IMR-90 (cell line): Measurements from ENCODE around the gene USPL1. TPM values are rescaled to one million over a fixed set of nuclear protein-coding genes. Genes with fewer than 3 reads are reported as not detected.
A peak's percentile ranks its signal among the peaks of the same experiment; 100 is the strongest.

Experiments used
- ATAC-seq: fragments of 200-7000 bp; cut with Tn5 transposase; 2 replicates; pipeline ENCODE4 v1.9.1; 2020; ENCODE audit warnings: low read depth, mild to moderate bottlenecking, moderate library complexity
- BruUV-seq: library from RNA; stranded (reverse); fragments of 400-500 nt; replicated peaks from 2 replicates; lab custom pipeline; 2021; lab: Mats Ljungman, UMichigan
- CTCF ChIA-PET: fragments of 300-600 bp; formaldehyde crosslinking; extraction: SDS; loops from one replicate; lab custom pipeline; 2021; ENCODE audit warnings: antibody characterized with exemption; lab: Yijun Ruan, JAX
- POLR2A ChIA-PET: fragments of 300-600 bp; sonication (Branson Sonifier 250); formaldehyde crosslinking; loops from one replicate; lab custom pipeline; 2022; ENCODE audit warnings: antibody characterized with exemption; ENCODE audit not compliant: unreplicated experiment; lab: Charles Lee
- DNase-seq: peaks from one replicate; pipeline ENCODE4 v3.0.0; 2013
- H2AFZ ChIP-seq: replicated peaks from 2 replicates; pipeline ENCODE3; 2013; ENCODE audit warnings: low read length, mild to moderate bottlenecking; ENCODE audit not compliant: poor library complexity
- H2AK5ac ChIP-seq: 2 replicates; pipeline ENCODE4 v1.6.1; 2013; ENCODE audit warnings: low read depth, low read length, inconsistent platforms
- H2AK9ac ChIP-seq: replicated peaks from 2 replicates; pipeline ENCODE3; 2013; ENCODE audit warnings: mild to moderate bottlenecking, low read depth, low read length, moderate library complexity; ENCODE audit not compliant: poor library complexity
- H2BK120ac ChIP-seq: 2 replicates; pipeline ENCODE4 v1.6.1; 2013; ENCODE audit warnings: low read depth, low read length, inconsistent platforms
- H2BK15ac ChIP-seq: 3 replicates; pipeline ENCODE4 v1.6.1; 2013; ENCODE audit warnings: low read depth, low read length, inconsistent platforms
- H2BK20ac ChIP-seq: 2 replicates; pipeline ENCODE4 v1.6.1; 2013; ENCODE audit warnings: low read depth, mild to moderate bottlenecking, inconsistent platforms, low read length, moderate library complexity
- H2BK5ac ChIP-seq: 2 replicates; pipeline ENCODE4 v1.6.1; 2013; ENCODE audit warnings: mild to moderate bottlenecking, low read depth, low read length, inconsistent platforms; ENCODE audit not compliant: poor library complexity, severe bottlenecking
- H3K14ac ChIP-seq: replicated peaks from 2 replicates; pipeline ENCODE4 v1.6.1; 2013; ENCODE audit warnings: low read depth, low read length, inconsistent platforms
- H3K18ac ChIP-seq: 2 replicates; pipeline ENCODE4 v1.6.1; 2013; ENCODE audit warnings: low read depth, low read length, control low read depth
- H3K23ac ChIP-seq: 2 replicates; pipeline ENCODE4 v1.6.1; 2013; ENCODE audit warnings: low read depth, low read length, inconsistent platforms
- H3K27ac ChIP-seq: 2 replicates; pipeline ENCODE4 v1.5.1; 2013; ENCODE audit warnings: mild to moderate bottlenecking, control low read depth, low read length; ENCODE audit not compliant: insufficient read depth
- H3K27me3 ChIP-seq: 2 replicates; pipeline ENCODE4 v1.6.1; 2013; ENCODE audit warnings: low read length; ENCODE audit not compliant: control insufficient read depth, insufficient read depth
- H3K36me3 ChIP-seq: 2 replicates; pipeline ENCODE4 v1.6.1; 2013; ENCODE audit warnings: low read length, mixed read lengths; ENCODE audit not compliant: control insufficient read depth, insufficient read depth
- H3K4ac ChIP-seq: 2 replicates; pipeline ENCODE4 v1.6.1; 2013; ENCODE audit warnings: low read depth, low read length, inconsistent platforms
- H3K4me1 ChIP-seq: 2 replicates; pipeline ENCODE4 v1.6.1; 2013; ENCODE audit warnings: low read length, mixed read lengths; ENCODE audit not compliant: control insufficient read depth, insufficient read depth
- H3K4me2 ChIP-seq: 2 replicates; pipeline ENCODE4 v1.6.1; 2013; ENCODE audit warnings: low read depth, mild to moderate bottlenecking, control low read depth, low read length, moderate library complexity
- H3K4me3 ChIP-seq: 2 replicates; pipeline ENCODE4 v1.5.1; 2013; ENCODE audit warnings: low read depth, mild to moderate bottlenecking, control low read depth, low read length, moderate library complexity; ENCODE audit not compliant: insufficient read depth
- H3K56ac ChIP-seq: 2 replicates; pipeline ENCODE4 v1.6.1; 2013; ENCODE audit warnings: low read length, inconsistent platforms; ENCODE audit not compliant: insufficient read depth; ENCODE audit errors: extremely low read depth
- H3K79me1 ChIP-seq, 2 experiments: 2 replicates each; pipeline ENCODE4 v1.6.1; 2013; ENCODE audit warnings: low read length in 2 of 2, inconsistent platforms in 1 of 2, low read depth in 1 of 2
- H3K9ac ChIP-seq: 2 replicates; pipeline ENCODE4 v1.6.1; 2013; ENCODE audit warnings: low read depth, low read length, control low read depth
- H3K9me1 ChIP-seq: 2 replicates; pipeline ENCODE4 v1.6.1; 2013; ENCODE audit warnings: low read length, inconsistent platforms; ENCODE audit not compliant: insufficient read depth
- H3K9me3 ChIP-seq: 2 replicates; pipeline ENCODE4 v1.6.1; 2013; ENCODE audit warnings: low read length; ENCODE audit not compliant: control insufficient read depth, insufficient read depth
- H4K20me1 ChIP-seq: 2 replicates; pipeline ENCODE4 v1.6.1; 2013; ENCODE audit warnings: low read length, inconsistent platforms; ENCODE audit not compliant: insufficient read depth
- H4K5ac ChIP-seq: 2 replicates; pipeline ENCODE4 v1.6.1; 2013; ENCODE audit warnings: mild to moderate bottlenecking, low read depth, low read length, control low read depth
- H4K8ac ChIP-seq, 2 experiments: 2 replicates each; pipeline ENCODE4 v1.6.1; 2013; ENCODE audit warnings: low read depth in 2 of 2, low read length in 2 of 2, control low read depth in 1 of 2, inconsistent platforms in 1 of 2
- H4K91ac ChIP-seq: 2 replicates; pipeline ENCODE4 v1.6.1; 2013; ENCODE audit warnings: low read depth, low read length, inconsistent platforms; ENCODE audit not compliant: insufficient read depth
- CEBPB ChIP-seq: IDR thresholded peaks from 2 replicates; pipeline ENCODE4 v1.6.1; 2012; ENCODE audit warnings: low read depth, low read length, improper control_type of control experiment
- CHD1 ChIP-seq: IDR thresholded peaks from 2 replicates; pipeline ENCODE4 v1.6.1; 2012; ENCODE audit warnings: low read depth, low read length, improper control_type of control experiment
- CTCF ChIP-seq: conservative IDR thresholded peaks from 2 replicates; pipeline ENCODE4 v1.5.1; 2012; ENCODE audit warnings: mild to moderate bottlenecking, low read depth, low read length, improper control_type of control experiment
- MXI1 ChIP-seq: IDR thresholded peaks from 2 replicates; pipeline ENCODE4 v1.6.1; 2012; ENCODE audit warnings: low read depth, mild to moderate bottlenecking, low read length, moderate library complexity, borderline replicate concordance
- SMC3 ChIP-seq: fragments of 150-350 bp; IDR thresholded peaks from 2 replicates; pipeline ENCODE4 v1.6.1; 2016; ENCODE audit warnings: low read depth, mild to moderate bottlenecking, antibody characterized with exemption, low read length, moderate library complexity
- WGBS, 2 experiments: methylation state at CpG; one replicate each; pipeline versions ENCODE4 v1.1.5 to v1.1.7; 2013; ENCODE audit warnings: missing lambda C conversion rate in 2 of 2; ENCODE audit not compliant: insufficient read length in 1 of 2; ENCODE audit errors: extremely low coverage in 2 of 2; 5-methylcytosine and 5-hydroxymethylcytosine counted together
- dilution Hi-C: fragments of 300-500 bp; cut with HindIII; formaldehyde crosslinking; loops from one replicate; pipeline ENCODE4 v1.14.3; 2018; ENCODE audit warnings: low sequenced_read_pairs; ENCODE audit not compliant: unreplicated experiment
- in situ Hi-C: fragments of 300-500 bp; cut with MboI; formaldehyde crosslinking; loops from 3 replicates; pipeline ENCODE4 v1.14.3; 2019; ENCODE audit warnings: low sequenced_read_pairs, inconsistent platforms, mixed read lengths
- intact Hi-C: fragments of 100-400 bp; cut with micrococcal nuclease; formaldehyde crosslinking; loops from 2 replicates; pipeline ENCODE4 v1.10.0; 2022
- polyA plus RNA-seq, 3 experiments: library from polyadenylated mRNA; depleted of rRNA; stranded (reverse); fragments of >200 nt; gene quantifications; 2 replicates each; pipeline ENCODE4 v1.2.3, GENCODE V29; 2012; ENCODE audit warnings: low replicate concordance in 1 of 3
- total RNA-seq: library from RNA; depleted of rRNA; stranded (reverse); fragments of >200 nt; gene quantifications from 2 replicates; pipeline ENCODE4 v1.2.3, GENCODE V29; 2012
- TF ChIP-seq, protein P1 (sequence below): fragments of 150-350 bp; IDR thresholded peaks from 2 replicates; pipeline ENCODE4 v1.6.1; 2017; ENCODE audit warnings: mild to moderate bottlenecking, antibody characterized with exemption, low read length, low read depth

The USPL1 gene
- total and polyA plus RNA-seq, 2 of the 4 experiments (the other 2 are of a cell fraction) = 12.1 to 15.4 TPM

DNA sequence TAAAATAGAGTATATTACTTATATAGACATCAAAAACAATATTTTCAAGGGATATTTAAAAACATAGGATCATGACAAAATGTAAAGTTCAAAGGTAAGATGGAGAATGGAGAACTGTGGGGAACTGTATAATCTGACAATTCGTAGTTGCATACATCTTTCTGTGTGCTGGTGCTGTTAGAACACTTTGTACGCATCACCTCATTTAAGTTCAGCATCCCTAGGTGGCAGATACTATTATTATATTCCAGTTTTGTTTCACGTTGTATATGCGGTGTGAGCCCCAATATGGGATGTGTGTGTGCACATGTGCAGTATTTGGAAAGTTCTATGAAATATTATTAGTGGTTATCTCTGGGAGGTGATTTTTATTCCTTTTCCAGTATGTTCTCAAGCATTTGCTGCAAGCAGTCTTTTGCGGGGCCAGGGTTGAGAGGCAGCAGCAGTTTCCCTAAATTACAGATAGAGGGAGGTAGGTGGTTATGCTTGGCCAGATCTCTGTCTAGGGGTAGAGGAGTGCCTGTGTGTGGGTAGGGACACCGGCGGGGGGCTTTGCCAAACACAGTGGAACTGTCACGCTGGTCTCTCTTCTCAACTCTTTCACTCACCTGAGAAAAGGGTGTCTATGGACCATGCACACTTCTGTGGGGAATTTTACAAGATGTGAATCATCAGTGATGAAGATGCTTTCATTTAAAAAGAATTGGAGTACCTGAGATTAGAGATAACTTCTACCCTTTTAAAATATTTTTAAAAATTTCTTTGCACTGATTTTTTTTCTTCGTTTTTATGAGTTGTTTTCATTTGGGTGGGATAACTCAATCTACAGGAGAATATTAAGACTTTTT, 62.0 kb downstream of the USPL1 start (continued):
- peak; percentile 65 for TF ChIP-seq CTCF

DNA sequence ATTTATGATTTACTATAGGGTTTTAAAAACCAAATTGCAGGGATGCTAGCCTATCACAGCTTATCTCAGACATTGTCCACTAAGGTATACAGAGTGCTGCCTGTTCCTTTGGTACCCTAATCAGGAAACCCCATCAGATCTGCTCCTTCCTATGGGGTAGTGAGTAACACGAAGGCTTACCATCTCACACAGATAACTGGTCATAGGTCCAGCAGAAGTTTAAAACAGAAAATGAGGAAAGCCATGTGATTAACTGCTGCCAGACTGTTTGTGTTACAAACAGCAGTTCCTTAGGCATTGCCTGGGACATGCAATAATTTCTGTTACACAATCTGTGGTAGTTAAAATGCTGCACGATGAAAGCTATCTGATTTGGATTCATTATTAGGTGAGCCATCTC, 64.1 kb downstream of the USPL1 start:
- Histone ChIP-seq H3K4ac (peak overlapping the region; percentile 5; the same call in 1 of the 2 replicates), H4K20me1 (no peaks in the 10 kb centered on the region), H3K18ac (peak overlapping the region; percentile 30), H2AFZ (no peak overlapping the region), H2AK9ac (no peak overlapping the region), H3K23ac (no peak overlapping the region), H3K79me1 (no peaks in the 10 kb centered on the region), H4K5ac (peak overlapping the region; percentile 23; the same call in 1 of the 2 replicates), H3K27me3 (no peaks in the 10 kb centered on the region), H3K4me3 (no peak overlapping the region), H3K4me2 (0 out of 2 replicates have a peak overlapping the region, but pooled peaks have one; percentile 7), H2BK120ac (no peak overlapping the region), H3K9ac (no peak overlapping the region), H2BK5ac (peak overlapping the region; percentile 15), H2AK5ac (peak overlapping the region; percentile 6; the same call in 1 of the 2 replicates), H3K9me1 (no peaks in the 10 kb centered on the region; the same call in 1 of the 2 replicates), H3K56ac (no peak overlapping the region), H3K9me3 (no peaks in the 10 kb centered on the region), H4K91ac (no peak overlapping the region), H4K8ac (peak overlapping the region; percentile 1 to 28; a peak in 1 of 4 replicates), H2BK20ac (peak overlapping the region; percentile 10; the same call in 1 of the 2 replicates), H3K27ac (peak overlapping the region; percentile 33; the same call in 1 of the 2 replicates), H3K14ac (no peak overlapping the region; the same call in 1 of the 2 replicates), H3K36me3 (no peaks in the 10 kb centered on the region), H2BK15ac (peak overlapping the region; percentile 27; the same call in 1 of the 3 replicates), H3K4me1 (peaks cover 11% of the 10 kb centered on the region)
- CTCF ChIA-PET = no interaction called here
- intact Hi-C loops = loop anchor here (2.0 kb wide), 1 partner anchor 363 kb away; no protein-coding TSS in a partner anchor
- dilution Hi-C loops = no loop called here
- ATAC-seq (peak; percentile 86), DNase-seq (peak; percentile 80)
- peak; percentile 92 for TF ChIP-seq CEBPB
- TF ChIP-seq MXI1 = 0 out of 2 replicates have a peak, but pooled peaks have one; percentile 30
- TF ChIP-seq SMC3 = no peak
- TF ChIP-seq CHD1 = no peak
- TF ChIP-seq, protein P1, sequence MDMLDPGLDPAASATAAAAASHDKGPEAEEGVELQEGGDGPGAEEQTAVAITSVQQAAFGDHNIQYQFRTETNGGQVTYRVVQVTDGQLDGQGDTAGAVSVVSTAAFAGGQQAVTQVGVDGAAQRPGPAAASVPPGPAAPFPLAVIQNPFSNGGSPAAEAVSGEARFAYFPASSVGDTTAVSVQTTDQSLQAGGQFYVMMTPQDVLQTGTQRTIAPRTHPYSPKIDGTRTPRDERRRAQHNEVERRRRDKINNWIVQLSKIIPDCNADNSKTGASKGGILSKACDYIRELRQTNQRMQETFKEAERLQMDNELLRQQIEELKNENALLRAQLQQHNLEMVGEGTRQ = 0 out of 2 replicates have a peak, but pooled peaks have one; percentile 11
- POLR2A ChIA-PET = interaction anchor here (1.1 kb wide), 1 partner anchor 9 kb away, joined by 3 read pairs; no protein-coding TSS in a partner anchor
- no TSS peak for BruUV-seq
- in situ Hi-C loops = loop anchor here (5.0 kb wide), 1 partner anchor 115 kb away; no protein-coding TSS in a partner anchor
- WGBS, 2 experiments = 33% methylated on average over 1 of the region's 2 CpGs; no CpG with 5 or more reads in 1 of the 2 experiments
